ENCODE results near the gene PKNOX2.

Gene PKNOX2

DNA sequence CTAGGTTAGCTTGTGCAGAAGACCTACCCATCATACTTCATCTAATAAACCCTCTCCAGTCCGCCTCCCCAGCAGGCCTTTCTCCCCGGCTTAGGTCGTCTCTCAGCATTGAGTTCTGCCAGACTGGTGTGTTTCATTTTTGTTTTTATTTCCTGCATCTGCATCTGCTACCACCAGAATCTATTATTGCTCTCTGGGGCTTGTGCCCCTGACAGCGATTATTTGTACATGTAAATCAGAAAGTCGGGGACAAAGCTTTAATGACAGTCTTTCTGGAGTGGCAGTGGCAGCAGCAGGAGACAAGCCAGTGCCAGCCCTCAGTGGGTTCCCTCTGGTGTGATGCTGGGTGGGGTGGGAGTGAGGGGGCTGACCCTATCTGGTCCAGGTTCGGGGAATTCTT, 127.5 kb downstream of the PKNOX2 start:
- DNase-seq, result no peak

DNA sequence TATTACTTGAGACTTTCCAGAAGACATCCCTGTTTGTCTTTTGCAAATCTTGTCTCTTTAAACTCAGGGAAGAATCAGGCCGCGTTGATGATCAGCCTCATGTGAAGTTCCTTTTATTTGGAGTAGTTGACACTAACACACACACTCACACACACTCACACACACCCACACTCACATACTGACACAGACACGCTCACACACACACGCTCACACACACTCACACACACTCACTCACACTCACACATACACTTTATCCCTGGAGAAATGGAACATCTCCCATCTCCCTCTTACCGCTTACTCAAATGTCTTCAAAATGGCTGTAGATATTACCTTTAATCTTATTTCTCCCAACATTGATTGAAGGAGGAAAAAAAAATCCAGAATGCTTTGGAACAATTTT, 129.0 kb downstream of the PKNOX2 start:
- no peak for DNase-seq

GRCh38 chr11:125295931-125296330, 131.4 kb downstream of the PKNOX2 start:
- no peak for DNase-seq

- no peak for DNase-seq
Measured at GRCh38 chr11:125297346-125297915, 132.9 kb downstream of the PKNOX2 start.

DNA sequence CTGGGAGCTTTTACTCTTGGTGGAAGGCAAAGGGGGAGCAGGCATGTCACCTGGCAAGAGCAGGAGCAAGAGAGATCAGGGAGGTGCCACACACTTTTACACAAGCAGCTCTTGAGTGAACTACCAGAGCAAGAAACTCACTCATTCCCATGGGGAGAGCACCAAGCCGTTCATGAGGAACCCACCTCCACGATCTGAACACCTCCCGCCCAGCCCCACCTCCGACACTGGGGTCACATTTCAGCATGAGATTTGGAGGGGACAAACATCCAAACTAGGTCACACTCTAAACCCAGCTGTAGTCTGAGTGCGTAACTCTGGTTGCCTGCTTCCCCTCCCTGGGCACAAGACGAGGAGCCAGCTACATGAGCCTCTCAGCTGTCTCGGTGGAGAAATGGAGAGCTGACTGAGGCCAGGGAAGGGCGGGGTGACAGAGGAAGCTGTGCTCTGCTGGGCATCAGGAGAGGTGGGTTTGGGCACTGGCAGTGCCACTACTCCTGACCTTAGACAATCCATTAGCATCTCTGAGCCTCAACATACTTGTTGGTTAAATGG, 134.6 kb downstream of the PKNOX2 start:
- no peak for DNase-seq

GRCh38 chr11:125299821-125300220, 135.3 kb downstream of the PKNOX2 start:
- DNase-seq, result no peak

DNA sequence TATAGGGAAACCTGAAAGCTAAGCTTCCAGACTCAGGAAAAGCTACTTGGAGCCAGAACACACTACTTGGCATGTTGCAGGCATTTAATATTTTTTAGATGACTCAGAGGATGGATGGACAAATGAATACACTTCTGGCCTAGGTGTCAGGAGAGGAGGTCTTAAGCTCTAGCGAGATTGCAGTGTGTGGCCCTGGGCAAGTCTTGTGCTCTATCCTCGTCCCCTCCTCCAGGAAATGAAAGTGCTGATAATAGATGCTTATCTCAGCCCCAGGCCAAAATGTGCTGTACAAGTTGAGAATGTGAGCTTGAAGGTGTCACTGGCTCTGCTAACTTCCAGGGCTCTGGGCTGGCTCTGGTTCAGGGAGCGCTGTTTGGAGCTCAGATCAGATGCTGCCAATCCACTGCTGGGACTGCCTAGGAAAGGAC, 136.3 kb downstream of the PKNOX2 start:
- no peak for DNase-seq

DNA sequence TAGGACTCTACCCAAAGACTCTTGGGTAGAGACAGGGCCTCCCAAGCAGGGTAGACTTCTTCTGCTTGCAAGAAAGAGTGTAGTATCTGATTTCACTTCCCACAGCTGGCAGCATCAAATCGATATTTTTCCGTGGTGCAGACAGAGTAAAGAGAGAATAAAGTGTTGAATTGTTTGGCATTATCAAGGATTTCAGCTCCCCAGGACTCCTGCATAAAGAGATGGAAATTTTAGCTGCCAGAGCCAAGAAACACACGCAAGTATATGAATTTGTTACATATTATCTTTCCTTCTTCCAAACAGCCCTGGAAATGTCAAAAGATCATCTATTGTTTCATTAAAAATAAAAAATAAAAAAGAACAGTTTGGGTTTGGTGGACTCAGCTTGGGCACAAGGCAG, 136.8 kb downstream of the PKNOX2 start:
- DNase-seq, result no peak

DNA sequence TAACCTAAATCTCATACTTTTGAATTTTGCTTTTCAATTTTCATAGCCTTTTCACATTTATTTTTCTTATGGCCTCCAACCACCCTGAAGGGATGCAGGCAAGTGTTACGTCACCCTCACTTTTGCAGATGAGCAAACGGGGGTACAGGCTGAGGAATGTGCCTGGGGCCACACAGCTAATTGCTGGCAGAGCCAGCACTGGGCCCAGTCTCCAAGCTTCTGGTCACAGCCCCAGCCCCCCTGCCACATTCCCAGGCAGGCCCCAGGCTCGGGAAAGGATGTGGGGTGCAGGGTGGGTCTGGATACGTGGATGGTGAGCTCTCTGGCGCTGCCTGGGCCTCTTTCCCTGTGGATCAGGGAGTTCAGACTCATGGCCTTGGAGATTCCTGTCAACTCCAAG, 138.6 kb downstream of the PKNOX2 start:
- DNase-seq, result no peak

DNA sequence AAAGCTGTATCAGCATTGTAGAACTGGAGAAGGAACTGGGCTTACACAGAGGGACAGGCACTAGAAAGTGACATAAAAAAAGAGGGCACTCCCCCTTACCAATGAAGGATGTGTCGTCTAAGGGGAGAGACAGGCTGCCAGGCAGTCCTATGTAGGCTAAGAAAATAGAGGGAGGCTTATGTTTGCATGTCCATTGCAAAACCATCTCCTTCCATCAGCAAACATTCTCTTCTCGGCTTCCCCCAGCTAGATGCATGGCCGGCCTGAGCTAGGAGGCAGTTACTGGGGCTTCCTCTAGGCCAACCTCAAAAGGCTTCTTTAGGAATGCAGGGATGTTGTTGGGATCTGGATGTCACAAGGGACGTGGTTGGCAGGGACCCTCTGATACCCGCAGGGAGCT, 139.1 kb downstream of the PKNOX2 start:
- no peak for DNase-seq

GRCh38 chr11:125304136-125304535, 139.6 kb downstream of the PKNOX2 start:
- DNase-seq, result no peak

GRCh38 chr11:125304876-125305275, 140.3 kb downstream of the PKNOX2 start:
- no peak for DNase-seq

- no peak for DNase-seq
Measured at GRCh38 chr11:125305345-125305744, 140.8 kb downstream of the PKNOX2 start.

DNA sequence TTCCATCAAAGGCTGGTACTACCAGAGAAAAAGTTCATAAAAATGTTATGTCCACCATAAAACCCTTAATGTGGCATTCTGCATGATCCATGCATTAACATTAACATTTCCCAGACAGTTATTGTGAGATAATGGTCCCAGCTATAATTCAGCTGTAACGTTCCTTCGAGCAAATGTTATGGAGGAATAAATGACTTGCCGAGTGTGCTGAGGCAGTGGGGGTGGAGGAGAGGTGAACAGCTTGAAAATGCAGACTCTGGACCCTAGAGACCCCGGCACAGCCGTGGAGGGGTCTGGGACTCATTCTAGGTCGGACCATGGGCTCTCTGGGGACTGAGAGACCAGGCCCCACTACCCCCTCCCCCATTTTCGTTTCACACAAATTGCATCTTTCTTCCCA, 141.9 kb downstream of the PKNOX2 start:
- DNase-seq, result no peak

DNA sequence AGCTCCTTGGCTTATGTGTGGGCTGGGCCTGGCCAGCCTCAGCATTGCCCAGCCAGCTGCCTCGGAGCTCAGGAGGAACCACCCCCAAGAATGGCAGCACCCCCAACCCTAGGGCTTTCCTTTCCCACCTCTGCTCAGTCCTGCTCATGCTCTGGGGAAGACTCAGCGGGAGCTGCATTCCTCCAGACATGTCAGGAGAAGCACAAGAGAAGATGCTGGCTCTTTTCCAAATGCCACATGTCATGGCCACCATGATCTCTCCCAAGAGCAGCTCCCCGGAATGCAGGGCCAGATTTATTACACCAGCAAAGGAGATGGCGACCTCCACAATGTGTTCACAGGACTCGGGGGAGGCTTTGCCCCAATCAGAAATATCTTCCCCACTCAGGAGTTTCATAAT, 143.7 kb downstream of the PKNOX2 start:
- no peak for DNase-seq

GRCh38 chr11:125312391-125312790, 147.8 kb downstream of the PKNOX2 start:
- no peak for DNase-seq

GRCh38 chr11:125312812-125313211, 148.3 kb downstream of the PKNOX2 start:
- no peak for DNase-seq

DNA sequence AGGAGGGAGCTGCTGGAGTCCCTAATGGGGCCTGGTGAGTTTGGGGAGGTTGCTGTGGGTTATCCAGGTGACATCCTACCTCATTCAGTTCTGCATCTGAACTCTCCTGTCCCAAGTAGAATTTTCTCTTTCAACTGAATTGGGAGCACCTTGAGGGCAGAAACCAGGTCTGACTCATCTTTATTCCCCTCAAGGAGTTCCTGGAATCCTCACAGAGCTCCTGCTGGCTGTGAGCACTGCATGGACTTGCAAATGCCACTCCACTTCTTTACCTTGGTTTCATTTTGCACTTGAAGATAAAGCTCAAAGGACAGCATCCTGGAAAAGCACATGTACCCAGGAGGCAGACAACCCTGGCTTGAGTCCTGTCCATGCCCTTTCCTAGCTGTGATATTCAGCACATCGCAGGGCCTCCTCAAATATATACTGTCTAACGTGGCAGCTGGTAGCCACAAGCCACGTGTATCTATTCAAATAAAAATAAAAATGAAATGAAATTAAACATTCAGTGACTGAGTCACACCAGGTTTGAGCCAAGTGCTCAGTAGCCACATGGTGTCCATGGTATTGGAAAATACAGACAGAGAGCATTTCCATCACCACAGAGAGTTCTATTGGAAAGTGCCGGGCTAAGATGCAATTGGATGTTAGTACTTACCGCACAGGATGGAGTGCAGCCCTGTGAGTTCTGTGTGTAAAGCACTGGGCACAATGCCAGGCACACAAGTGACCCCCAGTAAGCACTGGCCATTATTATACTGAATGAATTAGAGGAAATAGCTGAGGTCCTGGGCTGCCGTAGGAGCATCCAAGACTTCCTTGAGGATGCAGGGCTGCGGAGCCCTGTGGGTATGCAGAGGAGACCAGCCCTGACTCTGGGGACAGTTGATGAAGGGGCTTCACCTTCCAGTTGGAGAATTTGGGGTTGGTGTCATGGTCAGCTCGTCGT, 149.0 kb downstream of the PKNOX2 start:
- no peak for DNase-seq

GRCh38 chr11:125314276-125315078, 149.9 kb downstream of the PKNOX2 start:
- no peak for DNase-seq

- no peak for DNase-seq
Measured at GRCh38 chr11:125315079-125315740, 150.7 kb downstream of the PKNOX2 start.

DNA sequence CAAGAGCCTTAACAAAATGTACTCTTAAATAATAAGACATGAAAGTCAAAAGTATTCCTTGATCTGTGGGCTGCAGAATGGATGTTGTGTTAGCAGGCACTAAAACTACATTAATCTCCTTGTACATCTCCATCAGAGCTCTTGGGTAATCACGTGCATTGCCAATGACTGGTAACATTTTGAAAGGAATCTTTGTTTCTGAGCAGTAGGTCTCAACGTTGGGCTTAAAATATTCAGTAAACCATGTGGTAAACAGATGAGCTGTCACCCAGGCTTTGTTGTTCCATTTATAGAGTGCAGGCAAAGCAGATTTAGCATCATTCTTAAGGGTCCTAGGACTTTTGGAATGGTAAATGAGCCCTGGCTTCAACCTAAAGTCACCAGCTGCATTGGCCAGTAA, 152.9 kb downstream of the PKNOX2 start:
- DNase-seq, result no peak

- no peak for DNase-seq
Measured at GRCh38 chr11:125319649-125320048, 155.1 kb downstream of the PKNOX2 start.

Data from NCI-H1436 (cell line).